K562 (cell line): Measurements from ENCODE around the gene CCL2. TPM values are rescaled to one million over a fixed set of nuclear protein-coding genes. Genes with fewer than 3 reads are reported as not detected.

Experiments used
- CTCFL ChIP-seq: IDR thresholded peaks from 2 replicates; pipeline ENCODE4 v1.6.1; 2011; ENCODE audit warnings: borderline replicate concordance, low read depth, mild to moderate bottlenecking, moderate library complexity, low read length; ENCODE audit not compliant: insufficient read depth, poor library complexity, severe bottlenecking
- ETV5 ChIP-seq: sonication (generic); formaldehyde crosslinking; IDR thresholded peaks from 2 replicates; pipeline ENCODE4 v1.4.0; 2020; ENCODE audit warnings: low read depth, mild to moderate bottlenecking, missing genetic modification reagents
- NKRF ChIP-seq: fragments of 450-650 bp; IDR thresholded peaks from 2 replicates; pipeline ENCODE4 v1.6.1; 2016; ENCODE audit warnings: borderline replicate concordance
- SAFB ChIP-seq: fragments of 200-400 bp; formaldehyde crosslinking; IDR thresholded peaks from 2 replicates; pipeline ENCODE4 v1.6.1; 2017; ENCODE audit warnings: low read depth, low read length, borderline replicate concordance
- polyA plus RNA-seq, 8 experiments: library from polyadenylated mRNA; depleted of rRNA in 4 of 8; stranded (reverse) in 5 of 8; unstranded in 3 of 8; fragments of >200 nt; fragmentation: Nextera tagmentation in 2 of 8; fragmentation: Illumina TruSeq in 1 of 8; extraction: Ambion mirVana in 2 of 8; extraction: Trizol in 1 of 8; gene quantifications; 2 replicates each; pipeline versions ENCODE4 v1.2.1 to v1.2.3, GENCODE V29; 2011 to 2014; ENCODE audit warnings: inconsistent platforms in 1 of 8, missing spikeins in 1 of 8
- total RNA-seq, 7 experiments: library from RNA; depleted of rRNA in 6 of 7; stranded (reverse); fragments of >200 nt in 6 of 7; fragmentation: Illumina TruSeq in 2 of 7; extraction: Trizol in 2 of 7; gene quantifications; 2 replicates each; pipeline versions ENCODE4 v1.2.1 to v1.2.3, GENCODE V29; 2011 to 2021; ENCODE audit warnings: low replicate concordance in 1 of 7

Gene CCL2
- total and polyA plus RNA-seq, 9 of the 15 experiments (the other 6 are each of a cell fraction or from before 2014, with no cell fraction given), result 0.54 to 5.4 (median 0.88) TPM

- TF ChIP-seq NKRF, result no peak
- no peak for TF ChIP-seq CTCFL
- no peak for TF ChIP-seq ETV5
- no peak for TF ChIP-seq SAFB
Measured at GRCh38 chr17:34243364-34244320, 11.4 kb upstream of the CCL2 start (continued).
